Adipocyte (in vitro differentiated cells): ENCODE data around the gene VAMP2.

Experiments used
- DNase-seq: peaks from one replicate; pipeline ENCODE4 v3.0.0-alpha.2; 2015; ENCODE audit warnings: low read depth
- H3K27me3 ChIP-seq: replicated peaks from 2 replicates; pipeline ENCODE4 v1.7.0; 2013; ENCODE audit warnings: mild to moderate bottlenecking, low read length, moderate library complexity; ENCODE audit not compliant: control insufficient read depth, insufficient read depth
- H3K36me3 ChIP-seq: 2 replicates; pipeline ENCODE4 v1.7.0; 2013; ENCODE audit warnings: low read length, mild to moderate bottlenecking, moderate library complexity; ENCODE audit not compliant: control insufficient read depth, insufficient read depth, severe bottlenecking
- H3K4me1 ChIP-seq: 2 replicates; pipeline ENCODE4 v1.7.0; 2013; ENCODE audit warnings: mild to moderate bottlenecking, low read length, moderate library complexity; ENCODE audit not compliant: control insufficient read depth, insufficient read depth
- H3K4me3 ChIP-seq: 2 replicates; pipeline ENCODE4 v1.7.0; 2013; ENCODE audit warnings: mild to moderate bottlenecking, low read length, moderate library complexity
- H3K9ac ChIP-seq: 2 replicates; pipeline ENCODE4 v1.7.0; 2013; ENCODE audit warnings: mild to moderate bottlenecking, low read length, moderate library complexity
- H3K9me3 ChIP-seq: 2 replicates; pipeline ENCODE4 v1.7.0; 2013; ENCODE audit warnings: mild to moderate bottlenecking, low read length, moderate library complexity; ENCODE audit not compliant: control insufficient read depth

The VAMP2 gene

DNA sequence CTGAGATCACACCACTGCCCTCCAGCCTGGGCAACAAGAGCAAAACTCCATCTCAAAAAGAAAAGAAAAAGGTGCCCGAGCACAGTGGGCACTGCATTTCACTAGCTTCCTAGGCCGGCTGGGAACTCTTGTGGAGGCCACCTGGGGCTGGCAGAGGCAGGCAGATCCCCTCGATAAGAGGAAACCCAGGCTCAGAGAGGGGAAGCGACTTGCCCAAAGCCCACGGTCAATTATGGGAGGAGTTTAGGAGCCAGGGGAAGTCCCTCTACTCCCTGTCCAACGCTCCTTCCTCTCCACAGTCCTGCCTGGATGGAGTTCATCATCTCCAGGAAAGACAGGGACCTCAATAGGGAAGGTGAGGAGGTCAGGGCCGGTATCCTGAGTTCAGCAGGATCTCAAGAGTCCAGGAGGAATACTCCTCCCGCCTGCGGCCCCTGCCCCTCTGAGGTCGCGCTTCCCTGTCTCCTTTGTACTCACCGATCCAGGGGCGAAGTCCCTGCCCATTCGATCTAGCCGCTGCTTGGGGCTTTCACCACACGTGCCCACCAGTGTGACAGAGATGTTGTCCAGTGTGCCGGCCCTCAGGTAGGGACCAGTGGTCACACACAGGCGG lies 45.3 kb downstream of the VAMP2 start:
- Histone ChIP-seq H3K36me3 (no peaks in the 10 kb centered on the region), H3K4me1 (peaks cover 13% of the 10 kb centered on the region), H3K27me3 (peaks cover 39% of the 10 kb centered on the region), H3K9ac (no peak overlapping the region), H3K9me3 (no peaks in the 10 kb centered on the region), H3K4me3 (no peak overlapping the region)
- no peak for DNase-seq

DNA sequence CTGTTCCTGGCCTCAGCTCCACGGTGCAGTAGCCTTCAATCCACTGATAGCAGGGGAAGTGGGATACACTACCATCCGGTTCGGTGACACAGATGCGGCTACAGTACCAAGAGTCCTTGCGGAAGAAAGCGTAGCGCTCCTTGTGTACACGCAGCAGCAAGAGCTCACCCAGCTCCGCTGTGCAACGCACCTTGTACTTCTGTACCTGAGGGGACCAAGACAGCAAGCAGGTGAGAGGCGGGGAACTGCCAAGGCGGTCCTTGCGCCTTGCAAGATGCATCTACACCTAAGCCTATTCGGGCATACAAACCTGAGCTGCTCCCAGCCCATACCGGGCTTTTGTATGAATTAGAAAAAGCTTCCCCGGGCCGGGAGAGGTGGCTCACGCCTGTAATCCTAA lies 46.0 kb downstream of the VAMP2 start:
- no peaks in the 10 kb centered on the region for H3K9me3 ChIP-seq
- H3K36me3 ChIP-seq, result no peaks in the 10 kb centered on the region
- H3K9ac ChIP-seq, result no peak overlapping the region
- peaks cover 45% of the 10 kb centered on the region for H3K27me3 ChIP-seq
- no peak for DNase-seq
- no peak overlapping the region for H3K4me3 ChIP-seq
- H3K4me1 ChIP-seq, result peaks cover 12% of the 10 kb centered on the region

DNA sequence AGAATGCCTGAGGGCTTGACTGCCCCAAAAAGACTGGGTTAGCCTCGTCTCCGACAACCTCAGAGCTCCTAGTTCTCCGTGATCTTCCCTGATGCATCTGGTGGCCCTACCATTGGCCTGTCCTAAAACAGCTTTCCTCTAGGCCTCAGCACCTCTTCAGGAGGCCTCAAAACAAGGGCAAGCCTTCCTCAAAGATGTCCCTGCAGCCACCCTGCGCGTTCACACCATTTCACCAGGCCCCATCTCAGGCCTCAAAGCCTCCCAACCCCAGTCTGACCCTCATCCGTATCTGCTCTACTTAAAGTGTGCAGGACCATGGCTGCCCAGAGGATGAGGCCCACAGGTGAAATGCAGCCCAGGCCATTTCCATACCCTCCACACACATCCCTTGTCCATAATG lies 51.8 kb downstream of the VAMP2 start:
- H3K9ac ChIP-seq, result no peak overlapping the region
- H3K4me3 ChIP-seq, result no peak overlapping the region
- no peaks in the 10 kb centered on the region for H3K4me1 ChIP-seq
- H3K9me3 ChIP-seq, result no peaks in the 10 kb centered on the region
- DNase-seq, result no peak
- H3K36me3 ChIP-seq, result no peaks in the 10 kb centered on the region
- peaks cover 61% of the 10 kb centered on the region for H3K27me3 ChIP-seq

DNA sequence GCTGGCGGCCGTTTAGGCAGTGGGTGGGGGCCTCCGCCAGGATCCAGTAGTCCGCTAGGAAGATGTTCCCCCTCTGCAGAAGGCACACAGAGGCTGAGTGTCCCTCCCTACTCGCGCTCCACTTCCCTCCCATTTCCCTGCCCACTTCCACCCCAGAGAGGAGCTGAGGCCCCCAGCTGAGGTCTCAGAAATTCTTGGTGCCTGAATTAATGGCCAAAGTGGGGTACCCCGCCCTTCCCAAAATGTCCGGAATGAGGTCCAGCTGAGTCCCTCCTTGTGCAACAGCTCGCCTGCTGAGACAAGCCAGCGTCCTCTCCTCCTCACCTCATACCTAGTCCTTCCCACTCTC lies 52.3 kb downstream of the VAMP2 start:
- H3K9ac ChIP-seq, result no peak overlapping the region
- H3K36me3 ChIP-seq, result no peaks in the 10 kb centered on the region
- H3K9me3 ChIP-seq, result no peaks in the 10 kb centered on the region
- H3K27me3 ChIP-seq, result peaks cover 57% of the 10 kb centered on the region
- no peaks in the 10 kb centered on the region for H3K4me1 ChIP-seq
- H3K4me3 ChIP-seq, result no peak overlapping the region
- no peak for DNase-seq

DNA sequence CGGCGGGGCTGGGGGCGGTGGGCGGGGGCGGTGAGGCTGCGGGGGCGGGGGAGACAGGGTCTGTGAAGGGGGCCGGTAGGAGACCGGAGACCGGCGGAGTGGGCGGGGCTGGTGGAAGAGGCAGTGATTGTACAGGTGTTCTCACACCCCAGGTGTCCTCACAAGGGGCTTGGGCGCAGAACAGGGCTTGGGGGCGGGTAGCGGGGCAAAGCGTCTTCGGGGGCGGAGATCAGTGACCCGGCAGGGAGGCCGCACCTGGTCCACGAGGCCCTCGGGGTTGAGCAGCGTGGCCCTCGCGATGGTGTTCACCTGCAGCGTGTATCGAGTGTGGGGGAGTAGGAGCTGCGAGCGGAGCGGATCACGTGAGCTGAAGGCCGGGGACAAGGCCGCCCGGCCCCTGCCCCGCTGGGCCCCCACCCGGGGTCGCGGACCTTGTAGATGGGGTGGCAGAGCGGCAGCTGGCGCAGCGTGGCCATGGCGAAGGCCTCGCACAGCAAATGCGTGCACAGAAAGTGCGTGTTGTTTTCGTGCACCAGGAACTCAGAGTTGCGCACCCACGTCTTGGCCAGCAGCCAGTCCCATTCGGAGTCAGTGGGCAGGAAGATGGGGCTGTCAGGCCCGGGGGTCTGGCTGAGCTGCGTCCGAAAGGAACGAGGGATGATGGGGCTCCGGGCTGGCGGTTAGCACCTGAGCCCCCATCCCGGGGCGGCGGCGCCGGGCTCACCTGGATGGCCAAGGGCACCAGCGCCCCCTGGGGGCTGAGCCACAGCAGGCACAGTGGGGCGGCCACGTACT lies 52.9 kb downstream of the VAMP2 start:
- peak; percentile 58 for DNase-seq
- no peaks in the 10 kb centered on the region for H3K4me1 ChIP-seq
- no peaks in the 10 kb centered on the region for H3K36me3 ChIP-seq
- H3K9me3 ChIP-seq, result no peaks in the 10 kb centered on the region
- peaks cover 51% of the 10 kb centered on the region for H3K27me3 ChIP-seq
- no peak overlapping the region for H3K9ac ChIP-seq
- no peak overlapping the region for H3K4me3 ChIP-seq
